ENCODE results near the gene MYO5B.

Gene MYO5B

GRCh38 chr18:49901862-49902340 lies 293.0 kb downstream of the MYO5B start:
- no peaks in the 10 kb centered on the region for H3K36me3 ChIP-seq (replicated peaks)
- DNase-seq = no peak
- TF ChIP-seq, protein P1, sequence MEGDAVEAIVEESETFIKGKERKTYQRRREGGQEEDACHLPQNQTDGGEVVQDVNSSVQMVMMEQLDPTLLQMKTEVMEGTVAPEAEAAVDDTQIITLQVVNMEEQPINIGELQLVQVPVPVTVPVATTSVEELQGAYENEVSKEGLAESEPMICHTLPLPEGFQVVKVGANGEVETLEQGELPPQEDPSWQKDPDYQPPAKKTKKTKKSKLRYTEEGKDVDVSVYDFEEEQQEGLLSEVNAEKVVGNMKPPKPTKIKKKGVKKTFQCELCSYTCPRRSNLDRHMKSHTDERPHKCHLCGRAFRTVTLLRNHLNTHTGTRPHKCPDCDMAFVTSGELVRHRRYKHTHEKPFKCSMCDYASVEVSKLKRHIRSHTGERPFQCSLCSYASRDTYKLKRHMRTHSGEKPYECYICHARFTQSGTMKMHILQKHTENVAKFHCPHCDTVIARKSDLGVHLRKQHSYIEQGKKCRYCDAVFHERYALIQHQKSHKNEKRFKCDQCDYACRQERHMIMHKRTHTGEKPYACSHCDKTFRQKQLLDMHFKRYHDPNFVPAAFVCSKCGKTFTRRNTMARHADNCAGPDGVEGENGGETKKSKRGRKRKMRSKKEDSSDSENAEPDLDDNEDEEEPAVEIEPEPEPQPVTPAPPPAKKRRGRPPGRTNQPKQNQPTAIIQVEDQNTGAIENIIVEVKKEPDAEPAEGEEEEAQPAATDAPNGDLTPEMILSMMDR (IDR thresholded peaks at IDR 0.05; ENCODE audit: low read depth, low read length, missing control alignments) = no peak
- no peak overlapping the region for H3K27ac ChIP-seq
- no peak overlapping the region for H3K4me3 ChIP-seq (ENCODE audit: low read depth, low read length)
- in situ Hi-C loops (cut with HindIII; ENCODE audit: low pct_ligation_motif_present, low sequenced_read_pairs) = no loop called here
- H3K27me3 ChIP-seq (replicated peaks) = no peaks in the 10 kb centered on the region

- Histone ChIP-seq H3K27ac (no peak overlapping the region), H3K4me3 (ENCODE audit: low read depth, low read length) (no peak overlapping the region), H3K36me3 (replicated peaks) (no peaks in the 10 kb centered on the region), H3K27me3 (replicated peaks) (no peaks in the 10 kb centered on the region)
- no peak for DNase-seq
- in situ Hi-C loops (cut with HindIII; ENCODE audit: low pct_ligation_motif_present, low sequenced_read_pairs) = no loop called here
- TF ChIP-seq, protein P1 (IDR thresholded peaks at IDR 0.05; ENCODE audit: low read depth, low read length, missing control alignments) = peak; percentile 11
Measured at GRCh38 chr18:49899657-49900330, 295.2 kb downstream of the MYO5B start.

DNA sequence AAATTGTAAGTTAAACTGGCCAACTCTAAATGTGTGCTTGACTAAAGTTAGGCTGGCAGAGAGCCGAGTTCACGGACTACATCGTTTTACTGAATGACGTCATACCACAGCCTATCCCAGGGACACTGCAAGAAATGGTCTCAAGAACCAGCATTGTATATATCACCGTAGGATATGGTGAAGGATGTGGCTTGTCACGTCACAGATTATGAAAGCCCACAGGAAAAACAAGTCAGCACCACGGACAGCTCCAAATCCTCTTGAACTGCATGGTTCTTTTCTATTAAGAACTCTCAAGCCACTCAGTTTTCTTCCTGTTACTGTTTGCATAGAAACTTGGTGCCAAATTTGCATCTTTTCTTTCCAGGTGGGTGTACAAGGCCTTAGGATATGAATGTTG lies 296.5 kb downstream of the MYO5B start:
- no peak overlapping the region for H3K27ac ChIP-seq
- H3K4me3 ChIP-seq (ENCODE audit: low read depth, low read length) = no peak overlapping the region
- DNase-seq = peak; percentile 82
- in situ Hi-C loops (cut with HindIII; ENCODE audit: low pct_ligation_motif_present, low sequenced_read_pairs) = no loop called here
- TF ChIP-seq, protein P1 (IDR thresholded peaks at IDR 0.05; ENCODE audit: low read depth, low read length, missing control alignments) = no peak
- H3K27me3 ChIP-seq (replicated peaks) = no peaks in the 10 kb centered on the region
- H3K36me3 ChIP-seq (replicated peaks) = no peaks in the 10 kb centered on the region

DNA sequence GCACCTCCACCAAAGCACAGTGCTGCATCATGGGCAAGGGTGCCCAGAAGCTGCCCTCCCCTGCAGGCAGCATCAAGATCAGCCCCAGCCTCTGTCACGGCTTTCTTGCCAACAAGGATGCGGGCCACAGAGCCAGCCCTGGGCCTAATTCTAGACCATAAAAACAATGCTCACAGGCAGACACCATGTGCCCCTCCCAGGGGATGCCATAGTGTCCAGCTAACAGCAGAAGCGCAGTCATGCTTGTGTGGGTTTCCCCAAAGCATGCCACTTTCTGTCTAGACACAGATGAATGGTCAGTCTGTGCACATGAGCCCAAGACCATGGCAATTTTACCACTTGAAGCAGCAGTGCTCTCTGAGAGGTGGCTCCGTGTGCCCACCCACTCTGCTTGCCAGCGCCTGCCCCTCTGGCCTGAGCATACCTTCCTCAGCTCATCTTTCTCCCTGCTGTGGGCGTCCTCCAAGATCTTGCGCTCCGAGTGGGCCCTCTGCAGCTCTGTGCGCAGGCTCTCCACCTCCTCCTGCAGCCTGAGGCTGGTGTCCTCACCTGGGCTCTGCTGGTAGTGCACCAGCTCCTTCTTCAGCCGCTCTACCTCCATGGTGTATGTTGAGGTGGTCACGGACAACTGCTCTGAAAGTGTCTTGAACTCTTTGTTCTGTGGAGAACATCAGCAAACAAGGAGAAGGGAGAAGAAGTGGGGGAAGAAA lies 300.3 kb downstream of the MYO5B start:
- DNase-seq = no peak
- no peaks in the 10 kb centered on the region for H3K27me3 ChIP-seq (replicated peaks)
- H3K27ac ChIP-seq = no peak overlapping the region
- in situ Hi-C loops (cut with HindIII; ENCODE audit: low pct_ligation_motif_present, low sequenced_read_pairs) = no loop called here
- TF ChIP-seq, protein P1 (IDR thresholded peaks at IDR 0.05; ENCODE audit: low read depth, low read length, missing control alignments) = no peak
- no peak overlapping the region for H3K4me3 ChIP-seq (ENCODE audit: low read depth, low read length)
- H3K36me3 ChIP-seq (replicated peaks) = no peaks in the 10 kb centered on the region

DNA sequence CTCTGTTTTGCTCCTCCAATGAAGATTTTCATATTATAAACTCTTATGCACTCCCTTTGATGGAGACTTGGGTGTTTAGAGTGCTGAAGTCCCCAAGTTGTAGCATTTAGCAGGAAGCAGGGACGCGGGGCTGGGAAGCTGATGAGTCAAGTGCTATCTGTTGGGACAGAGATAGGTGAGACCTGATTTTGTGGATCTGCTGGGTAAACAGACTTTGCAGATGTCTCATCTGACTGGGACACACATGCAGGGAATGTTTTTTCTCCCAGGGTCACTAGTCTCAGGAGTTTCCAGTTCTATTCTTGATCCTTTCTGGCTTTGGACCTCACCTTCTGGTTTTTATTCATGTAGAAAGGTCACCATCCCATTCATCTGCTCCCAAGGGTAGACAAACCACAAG lies 301.9 kb downstream of the MYO5B start:
- H3K27me3 ChIP-seq (replicated peaks) = no peaks in the 10 kb centered on the region
- TF ChIP-seq, protein P1 (IDR thresholded peaks at IDR 0.05; ENCODE audit: low read depth, low read length, missing control alignments) = no peak
- no peak for DNase-seq
- no peak overlapping the region for H3K27ac ChIP-seq
- in situ Hi-C loops (cut with HindIII; ENCODE audit: low pct_ligation_motif_present, low sequenced_read_pairs) = no loop called here
- H3K4me3 ChIP-seq (ENCODE audit: low read depth, low read length) = no peak overlapping the region
- H3K36me3 ChIP-seq (replicated peaks) = no peaks in the 10 kb centered on the region
